Measurements from ENCODE around the gene EDEM3. TPM values are rescaled to one million over a fixed set of nuclear protein-coding genes. Genes with fewer than 3 reads are reported as not detected.
"Not testable (repeated sequence)": the region's sequence is repeated elsewhere in the genome, so short reads cannot be mapped to it uniquely, and the experiment has no call there.

The EDEM3 gene
- polyA plus RNA-seq, 1 experiment, result 10.4 TPM

- TF ChIP-seq CTCF (IDR thresholded peaks at IDR 0.05; ENCODE audit: insufficient read depth, low read depth, low read length), result no peak
- ChIA-PET CTCF (interaction anchor here (0.6 to 1.4 kb wide), 2 partner anchors 20 to 29 kb away, joined by 4 to 5 read pairs; no protein-coding TSS in a partner anchor), POLR2A (no interaction called here)
- H3K36me3 ChIP-seq (ENCODE audit: control insufficient read depth, insufficient read depth, low read length), result no peaks in the 10 kb centered on the region
- H3K4me3 ChIP-seq (ENCODE audit: low read depth, low read length), result no peak overlapping the region
- DNase-seq (ENCODE audit: low read depth), result no peak
- H3K27me3 ChIP-seq (ENCODE audit: control insufficient read depth, insufficient read depth, low read length), result no peaks in the 10 kb centered on the region
Measured at GRCh38 chr1:184684285-184685074, 70.2 kb downstream of the EDEM3 start.

- ChIA-PET POLR2A (no interaction called here), CTCF (interaction anchor here (1.6 kb wide), 1 partner anchor 19 kb away, joined by 4 read pairs; no protein-coding TSS in a partner anchor)
- Histone ChIP-seq H3K36me3 (ENCODE audit: control insufficient read depth, insufficient read depth, low read length) (no peaks in the 10 kb centered on the region), H3K4me3 (ENCODE audit: low read depth, low read length) (no peak overlapping the region), H3K27me3 (ENCODE audit: control insufficient read depth, insufficient read depth, low read length) (no peaks in the 10 kb centered on the region)
- DNase-seq (ENCODE audit: low read depth), result no peak
- no peak for TF ChIP-seq CTCF (IDR thresholded peaks at IDR 0.05; ENCODE audit: insufficient read depth, low read depth, low read length)
Measured at GRCh38 chr1:184682956-184683355, 71.7 kb downstream of the EDEM3 start.

GRCh38 chr1:184680611-184681225 lies 73.9 kb downstream of the EDEM3 start:
- POLR2A ChIA-PET; DNase-seq (ENCODE audit: low read depth); H3K36me3 ChIP-seq (ENCODE audit: control insufficient read depth, insufficient read depth, low read length); H3K4me3 ChIP-seq (ENCODE audit: low read depth, low read length); CTCF ChIA-PET; H3K27me3 ChIP-seq (ENCODE audit: control insufficient read depth, insufficient read depth, low read length): not testable (repeated sequence)

- CTCF ChIA-PET, result interaction anchor here (1.0 kb wide), 1 partner anchor 14 kb away, joined by 3 read pairs; no protein-coding TSS in a partner anchor
- DNase-seq (ENCODE audit: low read depth); POLR2A ChIA-PET; H3K27me3 ChIP-seq (ENCODE audit: control insufficient read depth, insufficient read depth, low read length); H3K4me3 ChIP-seq (ENCODE audit: low read depth, low read length); H3K36me3 ChIP-seq (ENCODE audit: control insufficient read depth, insufficient read depth, low read length): not testable (repeated sequence)
Measured at GRCh38 chr1:184679472-184679871, 75.2 kb downstream of the EDEM3 start.

- DNase-seq (ENCODE audit: low read depth), result no peak
- H3K36me3 ChIP-seq (ENCODE audit: control insufficient read depth, insufficient read depth, low read length), result no peaks in the 10 kb centered on the region
- POLR2A ChIA-PET, result no interaction called here
- no peak for TF ChIP-seq CTCF (IDR thresholded peaks at IDR 0.05; ENCODE audit: insufficient read depth, low read depth, low read length)
- H3K27me3 ChIP-seq (ENCODE audit: control insufficient read depth, insufficient read depth, low read length), result no peaks in the 10 kb centered on the region
- CTCF ChIA-PET, result interaction anchor here (2.0 to 3.9 kb wide), 2 partner anchors 9 to 13 kb away, joined by 5 to 20 read pairs; no protein-coding TSS in a partner anchor
- no peak overlapping the region for H3K4me3 ChIP-seq (ENCODE audit: low read depth, low read length)
Measured at GRCh38 chr1:184677344-184677743, 77.3 kb downstream of the EDEM3 start.

GRCh38 chr1:184673305-184673704 lies 81.4 kb downstream of the EDEM3 start:
- DNase-seq (ENCODE audit: low read depth), result no peak
- no peak for TF ChIP-seq CTCF (IDR thresholded peaks at IDR 0.05; ENCODE audit: insufficient read depth, low read depth, low read length)
- POLR2A ChIA-PET, result no interaction called here
- H3K27me3 ChIP-seq (ENCODE audit: control insufficient read depth, insufficient read depth, low read length), result no peaks in the 10 kb centered on the region
- H3K4me3 ChIP-seq (ENCODE audit: low read depth, low read length), result no peak overlapping the region
- CTCF ChIA-PET, result interaction anchor here (0.6 to 1.8 kb wide), 2 partner anchors 9 to 54 kb away, joined by 3 to 11 read pairs; no protein-coding TSS in a partner anchor
- H3K36me3 ChIP-seq (ENCODE audit: control insufficient read depth, insufficient read depth, low read length), result no peaks in the 10 kb centered on the region

All from BJ (cell line).